GM13976 (cell line): ENCODE data around the gene SEMA5B.

Experiments
- DNase-seq: peaks from one replicate; pipeline ENCODE4 v3.0.0; 2012; ENCODE audit warnings: low spot score
- CTCF ChIP-seq: IDR thresholded peaks from 2 replicates; pipeline ENCODE4 v1.5.1; 2012; ENCODE audit warnings: borderline replicate concordance, mild to moderate bottlenecking; ENCODE audit not compliant: insufficient read depth; ENCODE audit errors: extremely low read depth, missing control alignments, control extremely low read depth
- in situ Hi-C: fragments of 300-500 bp; cut with MboI; formaldehyde crosslinking; loops from one replicate; pipeline ENCODE4 v1.12.0; 2022; ENCODE audit warnings: low sequenced_read_pairs, mixed read lengths, inconsistent platforms; ENCODE audit not compliant: unreplicated experiment

The SEMA5B gene

GRCh38 chr3:122862381-122862780 is 165.2 kb downstream of the SEMA5B start:
- no peak for DNase-seq
- TF ChIP-seq CTCF: no peak
- in situ Hi-C loops: no loop called here
